GM19438 (cell line): Measurements from ENCODE around the gene CTDSP1.

Experiments used
- ATAC-seq: cut with Tn5 transposase; IDR thresholded peaks from one replicate; pipeline ENCODE4 v1.9.1; 2021; ENCODE audit warnings: low read depth; ENCODE audit not compliant: unreplicated experiment

CTDSP1 gene

GRCh38 chr2:218399391-218400166, at the start of gene CTDSP1:
Gene CTDSP1, plus strand, starts transcription at chr2:218399868. Its CDS starts 223 bp downstream, at chr2:218400091.
- ATAC-seq, result peak; percentile 27

GRCh38 chr2:218354045-218354444, 45.6 kb upstream of the CTDSP1 start:
- ATAC-seq, result no peak

GRCh38 chr2:218354850-218355443, 44.7 kb upstream of the CTDSP1 start:
- no peak for ATAC-seq

GRCh38 chr2:218357236-218358177, 42.2 kb upstream of the CTDSP1 start:
- ATAC-seq, result no peak

GRCh38 chr2:218360453-218360852, 39.2 kb upstream of the CTDSP1 start:
- no peak for ATAC-seq

GRCh38 chr2:218362606-218363005, 37.1 kb upstream of the CTDSP1 start:
- no peak for ATAC-seq

- ATAC-seq, result no peak
These were observed 35.9 kb upstream of the CTDSP1 start for GRCh38 chr2:218363736-218364135.

- ATAC-seq, result no peak
These were observed 35.5 kb upstream of the CTDSP1 start for GRCh38 chr2:218364196-218364595.

GRCh38 chr2:218366621-218367414, 32.9 kb upstream of the CTDSP1 start:
- no peak for ATAC-seq

GRCh38 chr2:218367415-218368149, 32.1 kb upstream of the CTDSP1 start:
- ATAC-seq, result peak; percentile 97

- ATAC-seq, result no peak
These were observed 31.5 kb upstream of the CTDSP1 start for GRCh38 chr2:218368150-218368528.

GRCh38 chr2:218368621-218369153, 31.0 kb upstream of the CTDSP1 start:
- no peak for ATAC-seq

GRCh38 chr2:218369330-218369729, 30.3 kb upstream of the CTDSP1 start:
- no peak for ATAC-seq

- no peak for ATAC-seq
These were observed 29.1 kb upstream of the CTDSP1 start for GRCh38 chr2:218370410-218371063.

- no peak for ATAC-seq
These were observed 27.7 kb upstream of the CTDSP1 start for GRCh38 chr2:218371983-218372350.

- ATAC-seq, result no peak
These were observed 24.9 kb upstream of the CTDSP1 start for GRCh38 chr2:218374795-218375194.

GRCh38 chr2:218375212-218375611, 24.5 kb upstream of the CTDSP1 start:
- ATAC-seq, result no peak

GRCh38 chr2:218378053-218378452, 21.6 kb upstream of the CTDSP1 start:
- no peak for ATAC-seq

GRCh38 chr2:218381916-218382366, 17.7 kb upstream of the CTDSP1 start, which contains the start of gene SLC11A1:
Gene SLC11A1, plus strand, starts transcription at chr2:218382273. Its CDS starts 96 bp downstream, at chr2:218382369.
- ATAC-seq, result no peak
